Ishikawa (cell line): Measurements from ENCODE around the gene VDR.

Experiments used
- CEBPB ChIP-seq: IDR thresholded peaks from 2 replicates; pipeline ENCODE4 v1.6.1; 2012
- CREB1 ChIP-seq: IDR thresholded peaks from 2 replicates; pipeline ENCODE4 v1.6.1; 2012; ENCODE audit warnings: low read depth
- EGR1 ChIP-seq: IDR thresholded peaks from 2 replicates; pipeline ENCODE4 v1.6.1; 2012
- FOXM1 ChIP-seq: IDR thresholded peaks from 2 replicates; pipeline ENCODE4 v1.6.1; 2012; ENCODE audit warnings: low read depth, borderline replicate concordance
- NFIC ChIP-seq: IDR thresholded peaks from 2 replicates; pipeline ENCODE4 v1.6.1; 2012
- RAD21 ChIP-seq: IDR thresholded peaks from 2 replicates; pipeline ENCODE4 v1.6.1; 2012; ENCODE audit warnings: low read depth
- TAF1 ChIP-seq: IDR thresholded peaks from 2 replicates; pipeline ENCODE4 v1.6.1; 2012; ENCODE audit warnings: low read depth, mild to moderate bottlenecking
- YY1 ChIP-seq: IDR thresholded peaks from 2 replicates; pipeline ENCODE4 v1.6.1; 2012; ENCODE audit warnings: low read depth
- ZBTB7A ChIP-seq: IDR thresholded peaks from 2 replicates; pipeline ENCODE4 v1.6.1; 2012; ENCODE audit warnings: low read depth
- TF ChIP-seq, protein P1 (sequence below): IDR thresholded peaks from 2 replicates; pipeline ENCODE4 v1.6.1; 2012
- TF ChIP-seq, protein P2 (sequence below): IDR thresholded peaks from 2 replicates; pipeline ENCODE4 v1.6.1; 2012; ENCODE audit warnings: low read depth, mild to moderate bottlenecking

DNA sequence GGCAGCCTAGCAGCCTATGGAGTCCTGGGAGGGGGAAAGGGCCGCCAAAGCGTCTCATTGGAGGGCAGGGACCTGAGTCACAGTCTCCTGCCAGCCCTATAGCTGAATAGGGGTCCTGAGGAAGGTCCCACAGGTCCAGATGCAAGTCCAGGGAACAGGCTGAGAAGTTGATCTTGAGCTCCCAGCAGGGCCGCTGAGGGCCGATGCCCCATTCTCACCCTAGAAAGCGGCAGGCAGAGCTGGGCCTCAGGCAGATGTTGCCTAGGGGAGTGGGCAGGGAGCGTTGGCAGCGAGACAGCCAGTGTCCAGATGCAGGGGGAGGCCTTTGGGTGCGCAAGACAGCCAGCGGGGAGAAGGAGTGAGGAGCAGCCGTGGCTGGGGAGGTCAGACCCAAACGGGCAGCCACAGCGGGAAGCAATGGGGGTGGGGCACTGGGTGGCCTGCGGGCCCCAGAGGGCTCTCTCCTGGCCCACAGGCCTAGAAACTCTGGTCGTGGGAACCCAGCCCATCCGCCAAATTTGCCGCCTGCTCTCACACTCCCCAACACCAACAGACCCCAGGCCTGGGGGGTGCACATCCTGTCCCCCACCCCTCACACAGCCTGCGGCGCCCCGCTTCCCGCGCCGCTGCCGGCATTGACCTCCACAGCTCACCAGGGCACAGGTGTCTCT, 86.2 kb downstream of the VDR start:
- TF ChIP-seq, protein P1, sequence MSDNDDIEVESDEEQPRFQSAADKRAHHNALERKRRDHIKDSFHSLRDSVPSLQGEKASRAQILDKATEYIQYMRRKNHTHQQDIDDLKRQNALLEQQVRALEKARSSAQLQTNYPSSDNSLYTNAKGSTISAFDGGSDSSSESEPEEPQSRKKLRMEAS: no peak
- TF ChIP-seq EGR1 (no peak), CEBPB (no peak), YY1 (no peak), TAF1 (no peak; the same call in 1 of the 2 replicates), ZBTB7A (no peak; the same call in 1 of the 2 replicates), NFIC (no peak), RAD21 (no peak), FOXM1 (no peak), CREB1 (no peak)
- TF ChIP-seq, protein P2, sequence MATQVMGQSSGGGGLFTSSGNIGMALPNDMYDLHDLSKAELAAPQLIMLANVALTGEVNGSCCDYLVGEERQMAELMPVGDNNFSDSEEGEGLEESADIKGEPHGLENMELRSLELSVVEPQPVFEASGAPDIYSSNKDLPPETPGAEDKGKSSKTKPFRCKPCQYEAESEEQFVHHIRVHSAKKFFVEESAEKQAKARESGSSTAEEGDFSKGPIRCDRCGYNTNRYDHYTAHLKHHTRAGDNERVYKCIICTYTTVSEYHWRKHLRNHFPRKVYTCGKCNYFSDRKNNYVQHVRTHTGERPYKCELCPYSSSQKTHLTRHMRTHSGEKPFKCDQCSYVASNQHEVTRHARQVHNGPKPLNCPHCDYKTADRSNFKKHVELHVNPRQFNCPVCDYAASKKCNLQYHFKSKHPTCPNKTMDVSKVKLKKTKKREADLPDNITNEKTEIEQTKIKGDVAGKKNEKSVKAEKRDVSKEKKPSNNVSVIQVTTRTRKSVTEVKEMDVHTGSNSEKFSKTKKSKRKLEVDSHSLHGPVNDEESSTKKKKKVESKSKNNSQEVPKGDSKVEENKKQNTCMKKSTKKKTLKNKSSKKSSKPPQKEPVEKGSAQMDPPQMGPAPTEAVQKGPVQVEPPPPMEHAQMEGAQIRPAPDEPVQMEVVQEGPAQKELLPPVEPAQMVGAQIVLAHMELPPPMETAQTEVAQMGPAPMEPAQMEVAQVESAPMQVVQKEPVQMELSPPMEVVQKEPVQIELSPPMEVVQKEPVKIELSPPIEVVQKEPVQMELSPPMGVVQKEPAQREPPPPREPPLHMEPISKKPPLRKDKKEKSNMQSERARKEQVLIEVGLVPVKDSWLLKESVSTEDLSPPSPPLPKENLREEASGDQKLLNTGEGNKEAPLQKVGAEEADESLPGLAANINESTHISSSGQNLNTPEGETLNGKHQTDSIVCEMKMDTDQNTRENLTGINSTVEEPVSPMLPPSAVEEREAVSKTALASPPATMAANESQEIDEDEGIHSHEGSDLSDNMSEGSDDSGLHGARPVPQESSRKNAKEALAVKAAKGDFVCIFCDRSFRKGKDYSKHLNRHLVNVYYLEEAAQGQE: no peak
